GM20000 (cell line): Measurements from ENCODE around the gene TES.
A peak's percentile ranks its signal among the peaks of the same experiment; 100 is the strongest.

ENCODE experiments used
- DNase-seq: peaks from one replicate; pipeline ENCODE4 v3.0.0; 2012; ENCODE audit warnings: low spot score
- TF ChIP-seq, protein P1 (sequence below): IDR thresholded peaks from 2 replicates; pipeline ENCODE4 v1.5.1; 2012; ENCODE audit warnings: mild to moderate bottlenecking, control low read depth; ENCODE audit errors: extremely low read depth, missing control alignments

The TES gene

DNA sequence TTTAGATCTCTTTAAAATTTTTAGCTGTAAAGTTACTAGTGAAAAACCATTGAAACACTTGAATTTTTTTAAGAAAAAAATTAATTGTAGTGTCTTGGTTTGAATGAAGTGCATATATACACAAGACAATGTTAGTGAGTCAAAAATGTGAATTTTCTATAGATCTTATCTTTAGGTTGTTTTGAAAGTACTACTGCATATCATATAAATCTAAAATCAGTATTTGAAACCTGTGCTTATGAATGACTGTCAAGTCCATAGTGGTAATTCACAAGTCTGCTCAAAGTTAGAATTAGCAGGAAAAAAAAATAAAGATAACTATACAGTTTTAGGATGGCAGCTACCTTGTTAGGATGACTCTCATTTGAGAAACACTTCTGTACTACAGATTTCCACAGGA lies 25.0 kb downstream of the TES start:
- TF ChIP-seq, protein P1, sequence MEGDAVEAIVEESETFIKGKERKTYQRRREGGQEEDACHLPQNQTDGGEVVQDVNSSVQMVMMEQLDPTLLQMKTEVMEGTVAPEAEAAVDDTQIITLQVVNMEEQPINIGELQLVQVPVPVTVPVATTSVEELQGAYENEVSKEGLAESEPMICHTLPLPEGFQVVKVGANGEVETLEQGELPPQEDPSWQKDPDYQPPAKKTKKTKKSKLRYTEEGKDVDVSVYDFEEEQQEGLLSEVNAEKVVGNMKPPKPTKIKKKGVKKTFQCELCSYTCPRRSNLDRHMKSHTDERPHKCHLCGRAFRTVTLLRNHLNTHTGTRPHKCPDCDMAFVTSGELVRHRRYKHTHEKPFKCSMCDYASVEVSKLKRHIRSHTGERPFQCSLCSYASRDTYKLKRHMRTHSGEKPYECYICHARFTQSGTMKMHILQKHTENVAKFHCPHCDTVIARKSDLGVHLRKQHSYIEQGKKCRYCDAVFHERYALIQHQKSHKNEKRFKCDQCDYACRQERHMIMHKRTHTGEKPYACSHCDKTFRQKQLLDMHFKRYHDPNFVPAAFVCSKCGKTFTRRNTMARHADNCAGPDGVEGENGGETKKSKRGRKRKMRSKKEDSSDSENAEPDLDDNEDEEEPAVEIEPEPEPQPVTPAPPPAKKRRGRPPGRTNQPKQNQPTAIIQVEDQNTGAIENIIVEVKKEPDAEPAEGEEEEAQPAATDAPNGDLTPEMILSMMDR, result no peak
- no peak for DNase-seq

DNA sequence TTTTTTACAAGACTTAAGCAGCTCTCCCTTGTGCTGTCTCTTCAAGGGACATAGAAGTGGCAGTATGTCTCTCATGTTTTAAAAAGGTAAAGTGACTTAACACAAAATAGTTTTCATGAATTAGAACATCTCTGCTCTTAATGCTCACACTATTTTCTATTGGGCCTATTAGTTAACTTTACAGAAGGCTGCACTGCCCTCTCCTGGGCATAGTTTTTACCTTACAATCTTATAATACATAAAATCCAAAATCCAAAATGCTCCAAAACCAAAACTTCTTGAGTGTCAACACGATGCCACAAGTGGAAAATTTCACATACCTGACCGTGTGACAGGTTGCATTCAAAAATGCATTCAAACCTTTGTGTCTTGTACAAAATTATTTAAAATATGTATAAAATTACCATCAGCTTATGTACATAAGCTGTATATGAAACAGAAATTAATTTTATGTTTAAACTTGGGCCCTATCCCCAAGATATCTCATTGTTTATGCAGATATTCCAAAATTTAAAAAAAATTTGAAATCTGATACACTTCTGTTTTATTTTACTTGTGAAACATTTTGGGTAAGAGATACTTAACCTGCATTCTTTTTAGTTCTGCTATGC lies 25.8 kb downstream of the TES start:
- TF ChIP-seq, protein P1, result no peak
- DNase-seq, result peak; percentile 36

GRCh38 chr7:116239020-116239419 lies 28.7 kb downstream of the TES start:
- TF ChIP-seq, protein P1, result no peak
- no peak for DNase-seq

- TF ChIP-seq, protein P1, result no peak
- DNase-seq, result no peak
Measured at GRCh38 chr7:116239434-116239833, 29.1 kb downstream of the TES start.

DNA sequence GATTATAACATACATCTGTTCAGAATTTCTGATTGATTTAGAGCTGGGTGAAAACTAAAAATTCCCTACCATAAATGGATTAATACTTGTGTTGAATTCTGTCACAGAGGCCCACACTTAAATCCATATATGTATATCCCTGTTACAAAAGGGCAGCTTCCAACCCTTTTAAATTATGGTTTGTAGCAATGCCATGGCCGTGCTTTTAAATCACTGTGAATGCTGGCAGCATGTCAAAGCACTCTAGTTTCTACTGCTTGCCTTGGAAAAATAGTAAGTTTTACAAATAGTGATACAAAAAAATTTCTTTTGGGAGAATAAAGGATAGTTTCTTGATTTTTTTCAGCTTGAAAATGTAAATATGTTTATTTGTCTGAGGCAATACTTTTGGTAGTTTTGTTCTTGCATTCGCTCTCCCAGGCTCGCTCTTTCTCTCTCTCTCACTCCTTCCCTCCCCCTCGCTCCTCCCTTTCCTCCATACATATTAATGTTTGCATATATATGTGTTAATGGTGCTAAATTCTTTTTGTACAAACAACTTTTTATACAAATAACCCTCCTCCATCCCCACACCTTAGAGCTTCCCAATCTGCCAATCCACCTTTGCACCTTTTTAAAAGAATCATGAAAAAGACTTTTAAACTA lies 29.8 kb downstream of the TES start:
- TF ChIP-seq, protein P1, result no peak
- DNase-seq, result no peak

DNA sequence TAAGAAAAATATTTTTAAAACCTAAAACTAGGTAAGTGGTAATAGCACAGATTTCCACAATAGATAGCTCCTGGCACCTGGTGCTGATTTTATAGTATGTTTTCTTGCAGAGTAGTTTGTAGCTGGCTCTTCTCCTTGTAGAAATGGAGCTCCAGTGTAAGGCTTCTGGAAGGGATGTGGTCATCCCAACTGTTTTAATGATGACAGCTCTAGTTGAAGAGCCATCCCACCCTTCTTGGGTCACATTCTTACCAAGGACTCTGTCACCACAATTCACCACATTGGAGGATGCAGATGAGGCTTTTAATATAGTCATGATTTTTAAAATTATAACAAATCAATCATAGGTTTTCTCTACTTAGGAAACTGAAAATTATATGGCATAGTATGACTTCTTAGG lies 31.0 kb downstream of the TES start:
- DNase-seq, result no peak
- TF ChIP-seq, protein P1, result no peak

GRCh38 chr7:116242178-116242577 lies 31.8 kb downstream of the TES start:
- TF ChIP-seq, protein P1, result no peak
- no peak for DNase-seq
